Pulmonary artery endothelial cell (primary cell): ENCODE data around the gene ZG16. TPM values are rescaled to one million over a fixed set of nuclear protein-coding genes. Genes with fewer than 3 reads are reported as not detected.

ENCODE experiments used
- DNase-seq: peaks from one replicate; pipeline ENCODE4 v3.0.0-alpha.2; 2011; ENCODE audit warnings: low read depth, low spot score
- total RNA-seq: library from RNA; depleted of rRNA; stranded (reverse); fragments of >200 nt; gene quantifications from 2 replicates; pipeline ENCODE4 v1.2.3, GENCODE V29; 2014

Gene ZG16
- total RNA-seq, 1 donor from 2014 or later = not detected

DNA sequence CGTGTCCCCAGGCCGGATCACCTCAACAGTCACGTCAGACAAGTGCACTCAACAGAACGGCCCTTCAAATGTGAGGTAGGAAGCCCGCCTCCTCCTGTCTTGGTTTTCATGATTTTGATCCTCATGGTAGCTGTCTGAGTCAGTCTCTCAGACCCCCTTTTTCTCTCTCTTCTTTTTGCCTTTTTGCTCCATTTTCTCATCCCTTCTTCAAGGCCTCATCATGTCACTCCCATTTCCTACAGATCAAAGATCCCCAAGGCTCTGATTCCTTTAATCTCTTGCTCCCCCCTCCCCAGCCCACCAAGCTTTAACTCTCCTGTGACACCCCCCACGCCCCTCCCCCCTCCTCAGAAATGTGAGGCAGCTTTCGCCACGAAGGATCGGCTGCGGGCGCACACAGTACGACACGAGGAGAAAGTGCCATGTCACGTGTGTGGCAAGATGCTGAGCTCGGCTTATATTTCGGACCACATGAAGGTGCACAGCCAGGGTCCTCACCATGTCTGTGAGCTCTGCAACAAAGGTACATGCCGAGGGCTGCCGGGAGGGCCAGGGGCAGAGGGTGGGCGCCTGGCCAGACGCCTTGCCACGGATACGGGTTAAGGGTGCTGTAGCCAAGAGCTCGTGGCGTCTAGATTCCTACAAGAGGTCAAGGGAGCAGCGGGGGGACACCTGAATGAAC is 30.3 kb downstream of the ZG16 start:
- no peak for DNase-seq

DNA sequence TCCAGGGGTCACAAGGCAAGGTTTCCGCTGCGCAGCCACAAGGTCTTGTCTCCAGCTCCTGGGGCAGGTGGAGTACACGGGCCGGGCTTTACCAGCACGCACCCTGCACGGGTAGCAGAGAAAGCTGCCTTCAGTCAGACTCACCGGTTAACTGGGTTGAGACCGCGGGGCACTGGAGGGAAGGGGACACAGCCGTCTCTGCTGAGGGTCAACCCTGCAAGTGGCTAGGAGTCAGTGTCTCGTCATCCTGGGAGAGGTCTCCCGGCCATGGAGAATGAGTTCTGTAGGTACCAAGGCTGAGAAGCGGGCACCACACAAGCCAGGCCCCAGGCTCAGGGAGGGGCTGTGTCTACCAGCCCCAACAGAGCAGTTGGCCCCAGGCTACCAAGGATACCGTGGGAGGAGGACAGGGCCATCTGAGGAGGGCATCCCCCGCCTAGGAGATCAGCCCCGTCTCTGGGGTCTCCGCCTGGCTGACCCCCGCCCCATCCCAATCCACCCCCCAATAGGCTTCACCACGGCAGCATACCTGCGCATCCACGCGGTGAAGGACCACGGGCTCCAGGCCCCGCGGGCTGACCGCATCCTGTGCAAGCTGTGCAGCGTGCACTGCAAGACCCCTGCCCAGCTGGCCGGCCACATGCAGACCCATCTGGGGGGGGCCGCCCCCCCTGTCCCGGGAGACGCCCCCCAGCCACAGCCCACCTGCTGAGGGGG is 31.1 kb downstream of the ZG16 start:
- DNase-seq = no peak

GRCh38 chr16:29809850-29810698 is 32.0 kb downstream of the ZG16 start:
- no peak for DNase-seq

GRCh38 chr16:29810699-29811169 is 32.7 kb downstream of the ZG16 start:
- DNase-seq = no peak

- peak; percentile 81 for DNase-seq
These were observed 33.3 kb downstream of the ZG16 start for GRCh38 chr16:29811170-29811895.

- no peak for DNase-seq
These were observed 34.0 kb downstream of the ZG16 start, which contains the start of gene PRRT2 for GRCh38 chr16:29811896-29812665. PRRT2 (plus strand) TSS chr16:29812193; CDS start chr16:29813055, 862 bp downstream.

DNA sequence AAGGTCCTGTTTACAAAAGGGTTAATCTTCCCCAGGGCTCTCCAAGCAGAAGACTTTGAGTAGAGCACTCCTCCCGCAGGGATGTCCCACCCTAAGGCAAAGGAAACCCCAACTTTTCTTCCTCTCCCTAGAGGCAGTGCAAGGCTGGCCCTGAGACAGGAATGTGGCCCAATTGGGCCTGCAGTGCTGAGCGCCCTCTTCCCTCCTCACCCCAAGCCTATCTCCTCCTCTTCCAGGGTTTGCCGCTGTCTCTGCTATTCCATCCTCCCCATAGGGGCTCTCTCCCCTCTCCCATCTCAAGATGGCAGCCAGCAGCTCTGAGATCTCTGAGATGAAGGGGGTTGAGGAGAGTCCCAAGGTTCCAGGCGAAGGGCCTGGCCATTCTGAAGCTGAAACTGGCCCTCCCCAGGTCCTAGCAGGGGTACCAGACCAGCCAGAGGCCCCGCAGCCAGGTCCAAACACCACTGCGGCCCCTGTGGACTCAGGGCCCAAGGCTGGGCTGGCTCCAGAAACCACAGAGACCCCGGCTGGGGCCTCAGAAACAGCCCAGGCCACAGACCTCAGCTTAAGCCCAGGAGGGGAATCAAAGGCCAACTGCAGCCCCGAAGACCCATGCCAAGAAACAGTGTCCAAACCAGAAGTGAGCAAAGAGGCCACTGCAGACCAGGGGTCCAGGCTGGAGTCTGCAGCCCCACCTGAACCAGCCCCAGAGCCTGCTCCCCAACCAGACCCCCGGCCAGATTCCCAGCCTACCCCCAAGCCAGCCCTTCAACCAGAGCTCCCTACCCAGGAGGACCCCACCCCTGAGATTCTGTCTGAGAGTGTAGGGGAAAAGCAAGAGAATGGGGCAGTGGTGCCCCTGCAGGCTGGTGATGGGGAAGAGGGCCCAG is 34.9 kb downstream of the ZG16 start:
- no peak for DNase-seq

DNA sequence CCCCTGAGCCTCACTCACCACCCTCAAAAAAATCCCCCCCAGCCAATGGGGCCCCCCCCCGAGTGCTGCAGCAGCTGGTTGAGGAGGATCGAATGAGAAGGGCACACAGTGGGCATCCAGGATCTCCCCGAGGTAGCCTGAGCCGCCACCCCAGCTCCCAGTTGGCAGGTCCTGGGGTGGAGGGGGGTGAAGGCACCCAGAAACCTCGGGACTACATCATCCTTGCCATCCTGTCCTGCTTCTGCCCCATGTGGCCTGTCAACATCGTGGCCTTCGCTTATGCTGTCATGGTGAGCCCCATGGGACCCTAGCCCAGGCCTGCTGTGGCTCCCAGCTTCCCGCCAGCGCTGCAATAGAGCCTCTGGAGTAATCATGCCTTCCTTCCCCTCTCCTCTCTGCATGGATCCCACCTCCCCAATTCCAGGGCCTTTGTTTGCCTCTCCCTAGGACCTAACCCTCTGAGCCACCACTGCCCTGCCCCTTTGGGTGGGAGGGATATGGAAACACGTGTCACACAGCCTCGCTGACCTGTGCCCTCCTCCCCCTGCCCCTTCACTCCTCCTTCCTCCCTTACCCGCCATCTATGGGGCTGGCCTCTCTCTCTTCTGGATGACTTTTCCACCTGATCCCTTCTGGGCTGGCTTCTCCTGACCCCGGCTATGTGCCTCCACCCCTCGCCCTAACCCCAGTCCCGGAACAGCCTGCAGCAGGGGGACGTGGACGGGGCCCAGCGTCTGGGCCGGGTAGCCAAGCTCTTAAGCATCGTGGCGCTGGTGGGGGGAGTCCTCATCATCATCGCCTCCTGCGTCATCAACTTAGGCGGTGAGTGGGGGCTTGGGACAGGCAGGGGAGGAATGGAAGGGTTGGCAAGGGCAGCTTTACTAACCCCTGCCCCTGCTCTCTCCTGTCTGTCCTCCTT is 35.8 kb downstream of the ZG16 start:
- no peak for DNase-seq

- DNase-seq = no peak
These were observed 36.5 kb downstream of the ZG16 start for GRCh38 chr16:29814592-29814991.

GRCh38 chr16:29815032-29815721 is 37.1 kb downstream of the ZG16 start:
- no peak for DNase-seq

DNA sequence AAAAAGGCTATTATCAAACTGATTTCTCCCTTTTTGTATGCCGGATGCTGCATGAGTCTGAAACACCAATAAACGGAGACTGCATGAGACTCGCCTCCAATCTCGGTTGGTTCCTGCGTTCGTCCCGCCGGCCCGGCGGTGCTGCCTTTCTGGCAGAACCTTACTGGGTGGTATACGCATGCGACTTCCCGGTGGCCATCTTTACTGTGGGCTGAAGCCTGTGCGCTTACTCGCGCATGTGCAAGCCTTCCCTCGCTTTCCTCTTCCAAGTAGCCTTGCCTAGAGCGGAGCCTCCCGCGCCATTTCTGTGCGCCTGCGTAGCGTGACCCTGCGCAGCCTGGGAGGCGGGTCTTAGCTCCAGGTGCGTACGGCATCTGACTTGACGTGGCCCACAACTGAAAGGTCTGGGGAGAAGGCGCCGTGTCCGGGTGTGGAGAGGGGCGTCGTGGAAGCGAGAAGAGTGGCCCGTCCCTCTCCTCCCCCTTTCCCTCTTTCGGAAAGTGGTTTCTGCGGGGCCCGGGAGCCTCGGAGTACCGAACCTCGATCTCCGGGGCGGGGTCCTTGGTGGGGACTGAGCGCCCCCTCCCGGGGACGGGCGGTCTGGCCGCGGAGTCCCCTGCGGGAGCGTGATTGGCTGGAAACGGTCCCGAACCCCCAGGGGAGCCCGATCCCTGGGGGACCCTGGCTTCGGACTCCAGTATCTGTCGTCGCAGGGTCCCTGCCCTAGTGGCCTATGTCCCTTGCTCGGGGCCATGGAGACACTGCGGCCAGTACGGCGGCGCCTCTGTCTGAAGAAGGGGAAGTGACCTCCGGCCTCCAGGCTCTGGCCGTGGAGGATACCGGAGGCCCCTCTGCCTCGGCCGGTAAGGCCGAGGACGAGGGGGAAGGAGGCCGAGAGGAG is 38.0 kb downstream of the ZG16 start, which contains the start of gene PAGR1:
Gene PAGR1, plus strand, starts transcription at position 360 of the 901 bp plus-strand sequence. Its CDS starts 374 bp downstream, at position 734.
- peak; percentile 99 for DNase-seq

DNA sequence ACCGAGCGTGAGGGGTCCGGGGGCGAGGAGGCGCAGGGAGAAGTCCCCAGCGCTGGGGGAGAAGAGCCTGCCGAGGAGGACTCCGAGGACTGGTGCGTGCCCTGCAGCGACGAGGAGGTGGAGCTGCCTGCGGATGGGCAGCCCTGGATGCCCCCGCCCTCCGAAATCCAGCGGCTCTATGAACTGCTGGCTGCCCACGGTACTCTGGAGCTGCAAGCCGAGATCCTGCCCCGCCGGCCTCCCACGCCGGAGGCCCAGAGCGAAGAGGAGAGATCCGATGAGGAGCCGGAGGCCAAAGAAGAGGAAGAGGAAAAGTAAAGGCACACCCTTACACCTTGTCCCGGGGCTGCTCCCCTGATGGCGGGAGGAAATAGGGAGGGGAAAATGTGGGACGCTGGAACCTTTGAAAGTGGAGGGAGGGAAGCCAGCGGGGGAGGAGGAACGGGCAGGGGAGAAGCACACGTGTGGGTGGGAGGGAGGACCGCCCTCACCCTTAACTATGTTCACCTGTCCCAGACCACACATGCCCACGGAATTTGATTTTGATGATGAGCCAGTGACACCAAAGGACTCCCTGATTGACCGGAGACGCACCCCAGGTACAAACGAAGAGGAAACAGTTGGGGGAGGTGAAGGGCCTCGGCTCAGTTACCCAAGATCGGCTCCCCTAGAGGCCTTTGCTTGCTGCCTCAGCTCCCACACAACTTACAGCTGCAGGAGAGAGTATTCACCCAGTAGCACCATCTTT is 38.8 kb downstream of the ZG16 start:
- DNase-seq = no peak

- DNase-seq = no peak
These were observed 40.0 kb downstream of the ZG16 start for GRCh38 chr16:29818082-29818481.

DNA sequence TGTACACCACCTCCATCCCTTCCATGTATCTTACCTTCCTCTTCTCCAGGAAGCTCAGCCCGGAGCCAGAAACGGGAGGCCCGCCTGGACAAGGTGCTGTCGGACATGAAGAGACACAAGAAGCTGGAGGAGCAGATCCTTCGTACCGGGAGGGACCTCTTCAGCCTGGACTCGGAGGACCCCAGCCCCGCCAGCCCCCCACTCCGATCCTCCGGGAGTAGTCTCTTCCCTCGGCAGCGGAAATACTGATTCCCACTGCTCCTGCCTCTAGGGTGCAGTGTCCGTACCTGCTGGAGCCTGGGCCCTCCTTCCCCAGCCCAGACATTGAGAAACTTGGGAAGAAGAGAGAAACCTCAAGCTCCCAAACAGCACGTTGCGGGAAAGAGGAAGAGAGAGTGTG is 41.5 kb downstream of the ZG16 start:
- no peak for DNase-seq

DNA sequence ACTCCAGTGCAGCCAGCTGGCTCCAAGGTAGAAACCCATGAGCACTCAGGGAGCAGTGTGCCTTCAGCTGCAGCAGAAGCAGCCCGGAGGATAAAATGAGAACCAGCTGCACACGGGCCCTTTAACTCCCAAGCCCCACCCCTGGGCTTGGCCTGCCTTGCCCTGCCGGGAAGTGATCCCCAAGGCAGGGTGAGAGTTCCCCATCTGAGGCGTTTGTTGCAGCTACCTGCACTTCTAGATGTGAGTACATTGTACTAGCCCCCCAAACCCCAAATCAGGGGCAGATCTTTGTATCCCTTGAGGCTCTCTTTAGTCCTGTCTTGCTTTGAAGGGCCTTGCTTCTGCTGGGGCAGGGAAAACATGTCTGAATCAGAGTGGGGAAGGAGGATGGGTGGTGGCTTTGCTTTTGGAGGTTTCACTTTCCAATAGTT is 42.2 kb downstream of the ZG16 start, which contains the start of gene MVP:
Gene MVP, plus strand, starts transcription at position 192 of the 431 bp plus-strand sequence. CDS start 10,088 bp downstream, outside the sequence.
- DNase-seq = no peak
